Measurements from ENCODE around the gene CD180. TPM values are rescaled to one million over a fixed set of nuclear protein-coding genes. Genes with fewer than 3 reads are reported as not detected.
"Not testable (repeated sequence)": the region's sequence is repeated elsewhere in the genome, so short reads cannot be mapped to it uniquely, and the experiment has no call there.

Gene CD180
- total and polyA plus RNA-seq, 9 of the 15 experiments (the other 6 are each of a cell fraction or from before 2014, with no cell fraction given), result 0.01 to 0.07 TPM; not detected in 7

GRCh38 chr5:67173959-67174358 is 22.6 kb downstream of the CD180 start:
- DNase-seq (ENCODE audit: extremely low read depth in 1 of 4, low spot score in 3 of 4) (no peak), ATAC-seq (no peak), FAIRE-seq (no peak)
- Histone ChIP-seq H3K9me3 (replicated peaks; ENCODE audit: control insufficient read depth, insufficient read depth, low read depth, low read length) (no peaks in the 10 kb centered on the region), H3K4me3 (no peak overlapping the region), H4K20me1 (replicated peaks; ENCODE audit: control insufficient read depth, insufficient read depth, low read length) (no peaks in the 10 kb centered on the region), H3K36me3 (ENCODE audit: control insufficient read depth, insufficient read depth, low read length) (no peaks in the 10 kb centered on the region), H3K27me3 (ENCODE audit: control insufficient read depth in 2 of 2, insufficient read depth in 2 of 2, low read length in 2 of 2) (no peaks in the 10 kb centered on the region; a peak in 1 of 5 replicates), H3K9ac (ENCODE audit: insufficient read depth in 1 of 2, low read depth in 2 of 2, low read length in 2 of 2) (no peak overlapping the region), H2AFZ (ENCODE audit: low read depth, low read length) (no peak overlapping the region), H3K4me1 (replicated peaks in 1 of 2; ENCODE audit: control insufficient read depth in 2 of 2, insufficient read depth in 2 of 2, low read length in 2 of 2) (no peaks in the 10 kb centered on the region), H3K27ac (ENCODE audit: extremely low read depth, low read depth, low read length) (no peak overlapping the region), H3K79me2 (ENCODE audit: control insufficient read depth, insufficient read depth, low read length) (no peaks in the 10 kb centered on the region), H3K9me1 (ENCODE audit: control insufficient read depth, insufficient read depth, low read length) (no peaks in the 10 kb centered on the region), H3K4me2 (ENCODE audit: insufficient read depth, low read length) (no peak overlapping the region)
- in situ Hi-C loops (cut with MboI), result no loop called here
- intact Hi-C loops (cut with micrococcal nuclease), result no loop called here
- POLR2A ChIA-PET, result no interaction called here
- 41% methylated on average over 1 of the region's 1 CpG for WGBS (ENCODE audit: insufficient coverage, low coverage, missing lambda C conversion rate)
- BruUV-seq (replicated peaks), result no TSS peak
- CTCF ChIA-PET (ENCODE audit: low intra/inter-chr PET ratio), result no interaction called here
- no peak for TF ChIP-seq PCBP2 (IDR thresholded peaks at IDR 0.05; ENCODE audit: low read depth, low read length, poor library complexity, severe bottlenecking)
- TF ChIP-seq CEBPG (CRISPR knock-in tag; IDR thresholded peaks at IDR 0.05), result no peak
- TF ChIP-seq CEBPG (tag; conservative IDR thresholded peaks at IDR 0.05 in 1 of 2, IDR thresholded peaks at IDR 0.05 in 1 of 2), result no peak

- H3K9me3 ChIP-seq (replicated peaks; ENCODE audit: control insufficient read depth, insufficient read depth, low read depth, low read length); intact Hi-C loops (cut with micrococcal nuclease); FAIRE-seq; H2AFZ ChIP-seq (ENCODE audit: low read depth, low read length); H3K4me2 ChIP-seq (ENCODE audit: insufficient read depth, low read length); H4K20me1 ChIP-seq (replicated peaks; ENCODE audit: control insufficient read depth, insufficient read depth, low read length); H3K27ac ChIP-seq (ENCODE audit: extremely low read depth, low read depth, low read length); CTCF ChIA-PET (ENCODE audit: low intra/inter-chr PET ratio); H3K4me3 ChIP-seq; POLR2A ChIA-PET; H3K9me1 ChIP-seq (ENCODE audit: control insufficient read depth, insufficient read depth, low read length); H3K27me3 ChIP-seq (ENCODE audit: control insufficient read depth in 2 of 2, insufficient read depth in 2 of 2, low read length in 2 of 2); H3K36me3 ChIP-seq (ENCODE audit: control insufficient read depth, insufficient read depth, low read length); in situ Hi-C loops (cut with MboI); BruUV-seq (replicated peaks); H3K9ac ChIP-seq (ENCODE audit: insufficient read depth in 1 of 2, low read depth in 2 of 2, low read length in 2 of 2); DNase-seq (ENCODE audit: extremely low read depth in 1 of 4, low spot score in 3 of 4); ATAC-seq; H3K79me2 ChIP-seq (ENCODE audit: control insufficient read depth, insufficient read depth, low read length); H3K4me1 ChIP-seq (replicated peaks in 1 of 2; ENCODE audit: control insufficient read depth in 2 of 2, insufficient read depth in 2 of 2, low read length in 2 of 2): not testable (repeated sequence)
- WGBS (ENCODE audit: insufficient coverage, low coverage, missing lambda C conversion rate), result no CpG with 5 or more reads among the region's 2 CpGs
Measured at GRCh38 chr5:67173351-67173750, 23.2 kb downstream of the CD180 start.

Data from K562 (cell line).